HepG2 (cell line): ENCODE results near the gene ADAM15. TPM values are rescaled to one million over a fixed set of nuclear protein-coding genes. Genes with fewer than 3 reads are reported as not detected.

ENCODE experiments used
- CBFB ChIP-seq: sonication (generic); formaldehyde crosslinking; IDR thresholded peaks from 2 replicates; pipeline ENCODE4 v1.4.0; 2020; ENCODE audit warnings: missing genetic modification reagents
- CERS6 ChIP-seq: sonication (generic); formaldehyde crosslinking; IDR thresholded peaks from 2 replicates; pipeline ENCODE4 v1.5.0; 2020; ENCODE audit warnings: missing genetic modification reagents
- CSRNP1 ChIP-seq: sonication (generic); formaldehyde crosslinking; IDR thresholded peaks from 2 replicates; pipeline ENCODE4 v1.8.1; 2023; ENCODE audit warnings: mild to moderate bottlenecking, missing genetic modification reagents
- GATAD2A ChIP-seq: IDR thresholded peaks from 2 replicates; pipeline ENCODE4 v1.6.1; 2016
- HMGXB4 ChIP-seq, 2 experiments: sonication (generic) in 1 of 2; formaldehyde crosslinking in 1 of 2; IDR thresholded peaks; 2 replicates each; pipeline versions ENCODE4 v1.4.0 to v1.6.1; 2018 to 2020; ENCODE audit warnings: missing genetic modification reagents in 2 of 2, borderline replicate concordance in 1 of 2, low read depth in 1 of 2, mild to moderate bottlenecking in 1 of 2, missing biosample characterization in 1 of 2
- HNRNPL ChIP-seq: fragments of 200-400 bp; formaldehyde crosslinking; IDR thresholded peaks from 2 replicates; pipeline ENCODE4 v1.6.1; 2017; ENCODE audit warnings: mild to moderate bottlenecking, low read depth, low read length
- HOXA9 ChIP-seq: sonication (generic); formaldehyde crosslinking; IDR thresholded peaks from 2 replicates; pipeline ENCODE4 v1.8.1; 2022; ENCODE audit warnings: missing genetic modification reagents, mild to moderate bottlenecking, moderate library complexity, borderline replicate concordance
- KAT2B ChIP-seq: fragments of 150-350 bp; IDR thresholded peaks from 2 replicates; pipeline ENCODE4 v1.6.1; 2014; ENCODE audit warnings: low read depth, low read length, borderline replicate concordance
- KDM6A ChIP-seq: IDR thresholded peaks from 2 replicates; pipeline ENCODE4 v1.6.1; 2016; ENCODE audit warnings: low read depth
- KLF6 ChIP-seq: IDR thresholded peaks from 2 replicates; pipeline ENCODE4 v1.8.0; 2016; ENCODE audit warnings: missing biosample characterization, missing genetic modification reagents
- PHF8 ChIP-seq: sonication (generic); formaldehyde crosslinking; IDR thresholded peaks from 2 replicates; pipeline ENCODE4 v1.5.0; 2020; ENCODE audit warnings: missing genetic modification reagents
- SPEN ChIP-seq: sonication (generic); formaldehyde crosslinking; IDR thresholded peaks from 2 replicates; pipeline ENCODE4 v1.5.1; 2020; ENCODE audit warnings: low read depth, mild to moderate bottlenecking, missing genetic modification reagents
- ZBTB8A ChIP-seq: sonication (generic); formaldehyde crosslinking; IDR thresholded peaks from 2 replicates; pipeline ENCODE4 v1.4.0; 2020; ENCODE audit warnings: mild to moderate bottlenecking, low read depth, missing genetic modification reagents, borderline replicate concordance
- ZMYM2 ChIP-seq: sonication (generic); formaldehyde crosslinking; IDR thresholded peaks from 2 replicates; pipeline ENCODE4 v1.8.0; 2022; ENCODE audit warnings: mild to moderate bottlenecking, missing genetic modification reagents
- ZNF276 ChIP-seq: sonication (generic); formaldehyde crosslinking; IDR thresholded peaks from 2 replicates; pipeline ENCODE4 v1.4.0; 2020; ENCODE audit warnings: mild to moderate bottlenecking, low read depth, missing genetic modification reagents
- ZNF331 ChIP-seq: sonication (generic); formaldehyde crosslinking; IDR thresholded peaks from 2 replicates; pipeline ENCODE4 v1.4.0; 2020; ENCODE audit warnings: missing genetic modification reagents
- ZNF335 ChIP-seq: sonication (generic); formaldehyde crosslinking; IDR thresholded peaks from 2 replicates; pipeline ENCODE4 v1.4.0; 2020; ENCODE audit warnings: missing genetic modification reagents
- ZNF792 ChIP-seq: IDR thresholded peaks from 2 replicates; pipeline ENCODE4 v1.6.1; 2016
- polyA plus RNA-seq, 8 experiments: library from polyadenylated mRNA; depleted of rRNA in 3 of 8; stranded (reverse) in 7 of 8; unstranded in 1 of 8; fragments of >200 nt; fragmentation: Illumina TruSeq in 4 of 8; extraction: Trizol in 4 of 8; gene quantifications; 2 replicates each; pipeline versions ENCODE4 v1.2.1 to v1.2.3, GENCODE V29; 2011 to 2016; ENCODE audit warnings: low read depth in 4 of 8, missing spikeins in 1 of 8, mixed read lengths in 1 of 8; ENCODE audit not compliant: insufficient read depth in 1 of 8
- total RNA-seq, 5 experiments: library from RNA; depleted of rRNA; stranded (reverse); fragments of >200 nt; fragmentation: Illumina TruSeq; extraction: Trizol; gene quantifications; 2 replicates each; pipeline ENCODE4 v1.2.3, GENCODE V29; 2016; ENCODE audit warnings: low read depth in 1 of 5

The ADAM15 gene
- total and polyA plus RNA-seq, 2 of the 13 experiments (the other 11 are each of a cell fraction or from before 2014, with no cell fraction given) = 17.9 to 25.6 TPM

- TF ChIP-seq SPEN = peak; percentile 92
- peak; percentile 90 for TF ChIP-seq ZMYM2
- peak; percentile 44; the same call in 1 of the 2 replicates for TF ChIP-seq KLF6 (CRISPR knock-in tag)
- TF ChIP-seq HMGXB4 (CRISPR knock-in tag; IDR thresholded peaks at IDR 0.05; ENCODE audit: borderline replicate concordance in 1 of 2, low read depth in 1 of 2) = peak; percentile 93 to 94
- peak; percentile 75 for TF ChIP-seq PHF8 (CRISPR knock-in tag)
- TF ChIP-seq ZNF792 (CRISPR knock-in tag) = peak; percentile 44; the same call in 1 of the 2 replicates
- TF ChIP-seq HOXA9 (CRISPR knock-in tag) = peak; percentile 53; the same call in 1 of the 2 replicates
- TF ChIP-seq KAT2B = no peak
- TF ChIP-seq ZBTB8A = no peak
- TF ChIP-seq CSRNP1 (CRISPR knock-in tag) = peak; percentile 85
- TF ChIP-seq KDM6A (CRISPR knock-in tag) = no peak
- peak; percentile 60; the same call in 1 of the 2 replicates for TF ChIP-seq ZNF331 (CRISPR knock-in tag)
- peak; percentile 77; the same call in 1 of the 2 replicates for TF ChIP-seq HNRNPL
- 0 out of 2 replicates have a peak, but pooled peaks have one; percentile 25 for TF ChIP-seq CERS6 (CRISPR knock-in tag)
- peak; percentile 88 for TF ChIP-seq ZNF276 (CRISPR knock-in tag)
- TF ChIP-seq ZNF335 = no peak
- peak; percentile 65 for TF ChIP-seq GATAD2A (CRISPR knock-in tag)
- peak; percentile 52 for TF ChIP-seq CBFB
Observed at GRCh38 chr1:155050560-155051341, at the start of gene ADAM15 (continued).
